HG02884 (cell line): ENCODE measurements around the gene MNAT1.

Experiments
- ATAC-seq: cut with Tn5 transposase; IDR thresholded peaks from one replicate; pipeline ENCODE4 v1.9.1; 2021; ENCODE audit warnings: mild to moderate bottlenecking, moderate library complexity; ENCODE audit not compliant: unreplicated experiment

The MNAT1 gene

GRCh38 chr14:61019537-61019936 is 285.0 kb downstream of the MNAT1 start:
- ATAC-seq = no peak
